HepG2 (cell line): ENCODE data around the gene MPIG6B. TPM values are rescaled to one million over a fixed set of nuclear protein-coding genes. Genes with fewer than 3 reads are reported as not detected.

Source experiments
- ATAC-seq: fragments of 200-7000 bp; cut with Tn5 transposase; 3 replicates; pipeline ENCODE4 v1.9.1; 2020; ENCODE audit warnings: mild to moderate bottlenecking, moderate library complexity
- BruUV-seq: library from RNA; stranded (reverse); fragments of 400-500 nt; replicated peaks from 2 replicates; lab custom pipeline; 2021; lab: Mats Ljungman, UMichigan
- CTCF ChIA-PET: fragments of 300-600 bp; formaldehyde crosslinking; extraction: SDS; loops from one replicate; lab custom pipeline; 2021; ENCODE audit warnings: low total read pairs, inconsistent platforms, low intra/inter-chr PET ratio; lab: Yijun Ruan, JAX
- POLR2A ChIA-PET: fragments of 350-600 bp; sonication (Branson Sonifier 250); formaldehyde crosslinking; loops from one replicate; lab custom pipeline; 2020; ENCODE audit warnings: antibody characterized with exemption, inconsistent platforms; lab: Yijun Ruan, JAX
- DNase-seq: peaks from one replicate; pipeline ENCODE4 v3.0.0-alpha.2; 2015; ENCODE audit warnings: low spot score
- FAIRE-seq: peaks from 3 replicates; lab custom pipeline; 2011; peaks lifted over from hg19 to GRCh38; lab: Jason Lieb, UNC
- H2AFZ ChIP-seq: one replicate; pipeline ENCODE4 v1.6.1; 2011; ENCODE audit warnings: low read length, inconsistent platforms
- H3K27ac ChIP-seq: fragments of 300-600 bp; 3 replicates; pipeline ENCODE4 v1.8.0; 2011; ENCODE audit warnings: mixed run types, mild to moderate bottlenecking, mixed read lengths, low read length, inconsistent platforms; ENCODE audit not compliant: insufficient read depth; ENCODE audit errors: extremely low read length
- H3K27me3 ChIP-seq, 2 experiments: fragments of 200-600 bp in 1 of 2; 2 replicates in 1 of 2; 3 replicates in 1 of 2; pipeline versions ENCODE4 v1.6.0 to v1.8.0; 2011; ENCODE audit warnings: low read length in 2 of 2, mild to moderate bottlenecking in 2 of 2, moderate library complexity in 2 of 2, inconsistent platforms in 1 of 2; ENCODE audit not compliant: insufficient read depth in 2 of 2, control insufficient read depth in 1 of 2
- H3K36me3 ChIP-seq, 2 experiments: fragments of 200-600 bp in 1 of 2; replicated peaks in 1 of 2; 2 replicates in 1 of 2; 3 replicates in 1 of 2; pipeline versions ENCODE4 v1.5.1 to v1.8.0; 2011; ENCODE audit warnings: low read length in 2 of 2, inconsistent platforms in 1 of 2; ENCODE audit not compliant: insufficient read depth in 2 of 2, control insufficient read depth in 1 of 2
- H3K4me1 ChIP-seq: 2 replicates; pipeline ENCODE4 v1.5.1; 2012; ENCODE audit warnings: low read length, inconsistent platforms; ENCODE audit not compliant: insufficient read depth
- H3K4me2 ChIP-seq: 2 replicates; pipeline ENCODE4 v1.6.0; 2011; ENCODE audit warnings: low read depth, low read length, inconsistent platforms
- H3K4me3 ChIP-seq, 3 experiments: fragments of 200-600 bp in 1 of 3; sonication (generic), shearing (Covaris generic) in 1 of 3; replicated peaks in 1 of 3; 2 replicates each; pipeline ENCODE4 v1.5.1; 2011 to 2016; ENCODE audit warnings: low read length in 3 of 3, inconsistent platforms in 2 of 3, low read depth in 2 of 3, mild to moderate bottlenecking in 2 of 3, control low read depth in 1 of 3, mixed read lengths in 1 of 3; ENCODE audit not compliant: insufficient read depth in 1 of 3
- H3K79me2 ChIP-seq: one replicate; pipeline ENCODE4 v1.6.1; 2011; ENCODE audit warnings: low read length, inconsistent platforms; ENCODE audit not compliant: insufficient read depth
- H3K9ac ChIP-seq: 2 replicates; pipeline ENCODE4 v1.6.0; 2011; ENCODE audit warnings: mild to moderate bottlenecking, low read depth, low read length, inconsistent platforms; ENCODE audit not compliant: insufficient read depth
- H3K9me3 ChIP-seq: 2 replicates; pipeline ENCODE4 v1.5.1; 2012; ENCODE audit warnings: mild to moderate bottlenecking, low read length
- H4K20me1 ChIP-seq: 2 replicates; pipeline ENCODE4 v1.6.0; 2011; ENCODE audit warnings: inconsistent platforms, mild to moderate bottlenecking, low read length, moderate library complexity; ENCODE audit not compliant: insufficient read depth
- BORCS8-MEF2B ChIP-seq: sonication (generic); formaldehyde crosslinking; IDR thresholded peaks from 2 replicates; pipeline ENCODE4 v1.8.0; 2022; ENCODE audit warnings: mild to moderate bottlenecking, missing genetic modification reagents
- FLYWCH1 ChIP-seq: sonication (generic); formaldehyde crosslinking; IDR thresholded peaks from 2 replicates; pipeline ENCODE4 v1.8.1; 2023; ENCODE audit warnings: mild to moderate bottlenecking, missing genetic modification reagents
- KDM2A ChIP-seq: sonication (generic); formaldehyde crosslinking; IDR thresholded peaks from 2 replicates; pipeline ENCODE4 v1.4.0; 2020; ENCODE audit warnings: low read depth, missing genetic modification reagents, borderline replicate concordance
- KMT2B ChIP-seq: IDR thresholded peaks from 2 replicates; pipeline ENCODE4 v1.6.1; 2016; ENCODE audit warnings: missing genetic modification reagents, missing compliant biosample characterization
- SKI ChIP-seq: fragments of 450-650 bp; IDR thresholded peaks from one replicate; pipeline ENCODE4 v1.6.1; 2018; ENCODE audit warnings: mild to moderate bottlenecking; ENCODE audit not compliant: partially characterized antibody
- SUZ12 ChIP-seq: fragments of 150-350 bp; IDR thresholded peaks from 2 replicates; pipeline ENCODE4 v1.6.1; 2014; ENCODE audit warnings: low read depth, low read length
- TEAD3 ChIP-seq: optimal IDR thresholded peaks from 2 replicates; pipeline ENCODE3; 2016; ENCODE audit warnings: borderline replicate concordance
- TOE1 ChIP-seq: sonication (generic); formaldehyde crosslinking; IDR thresholded peaks from 2 replicates; pipeline ENCODE4 v1.4.0; 2020; ENCODE audit warnings: mild to moderate bottlenecking, missing genetic modification reagents
- TP53 ChIP-seq: sonication (generic); formaldehyde crosslinking; conservative IDR thresholded peaks from 2 replicates; pipeline ENCODE4 v1.4.0; 2020; ENCODE audit warnings: missing genetic modification reagents
- U2AF2 ChIP-seq: fragments of 200-400 bp; formaldehyde crosslinking; IDR thresholded peaks from 2 replicates; pipeline ENCODE4 v1.6.1; 2017; ENCODE audit warnings: low read depth, mild to moderate bottlenecking, low read length
- ZNF205 ChIP-seq: IDR thresholded peaks from 2 replicates; pipeline ENCODE4 v1.6.1; 2018; ENCODE audit warnings: missing biosample characterization, missing genetic modification reagents
- ZNF766 ChIP-seq: sonication (generic); formaldehyde crosslinking; IDR thresholded peaks from 2 replicates; pipeline ENCODE4 v1.5.0; 2020; ENCODE audit warnings: missing genetic modification reagents, borderline replicate concordance
- WGBS: methylation state at CpG from one replicate; pipeline ENCODE4 v1.1.6; 2017; ENCODE audit warnings: low lambda C conversion rate; 5-methylcytosine and 5-hydroxymethylcytosine counted together
- in situ Hi-C: cut with HindIII; loops from 2 replicates; pipeline ENCODE4 v1.10.0; 2017; ENCODE audit warnings: low pct_unique_long_range_greater_than_20kb; ENCODE audit not compliant: extremely low pct_ligation_motif_present
- intact Hi-C: fragments of 100-400 bp; cut with micrococcal nuclease; formaldehyde crosslinking; loops from one replicate; pipeline ENCODE4 v1.10.0; 2022; ENCODE audit not compliant: unreplicated experiment
- polyA plus RNA-seq, 8 experiments: library from polyadenylated mRNA; depleted of rRNA in 3 of 8; stranded (reverse) in 7 of 8; unstranded in 1 of 8; fragments of >200 nt; fragmentation: Illumina TruSeq in 4 of 8; extraction: Trizol in 4 of 8; gene quantifications; 2 replicates each; pipeline versions ENCODE4 v1.2.1 to v1.2.3, GENCODE V29; 2011 to 2016; ENCODE audit warnings: low read depth in 4 of 8, missing spikeins in 1 of 8, mixed read lengths in 1 of 8; ENCODE audit not compliant: insufficient read depth in 1 of 8
- total RNA-seq, 5 experiments: library from RNA; depleted of rRNA; stranded (reverse); fragments of >200 nt; fragmentation: Illumina TruSeq; extraction: Trizol; gene quantifications; 2 replicates each; pipeline ENCODE4 v1.2.3, GENCODE V29; 2016; ENCODE audit warnings: low read depth in 1 of 5
- TF ChIP-seq, protein P1 (sequence below): sonication (generic); formaldehyde crosslinking; IDR thresholded peaks from 2 replicates; pipeline ENCODE4 v1.5.0; 2020; ENCODE audit warnings: missing genetic modification reagents
- TF ChIP-seq, protein P2 (sequence below): sonication (generic); formaldehyde crosslinking; conservative IDR thresholded peaks from 2 replicates; pipeline ENCODE4 v1.4.0; 2020; ENCODE audit warnings: missing genetic modification reagents
- TF ChIP-seq, protein P3 (sequence below): sonication (generic); formaldehyde crosslinking; IDR thresholded peaks from 2 replicates; pipeline ENCODE4 v1.4.0; 2020; ENCODE audit warnings: missing genetic modification reagents, borderline replicate concordance

MPIG6B gene
- total and polyA plus RNA-seq, 2 of the 13 experiments (the other 11 are each of a cell fraction or from before 2014, with no cell fraction given): not detected

DNA sequence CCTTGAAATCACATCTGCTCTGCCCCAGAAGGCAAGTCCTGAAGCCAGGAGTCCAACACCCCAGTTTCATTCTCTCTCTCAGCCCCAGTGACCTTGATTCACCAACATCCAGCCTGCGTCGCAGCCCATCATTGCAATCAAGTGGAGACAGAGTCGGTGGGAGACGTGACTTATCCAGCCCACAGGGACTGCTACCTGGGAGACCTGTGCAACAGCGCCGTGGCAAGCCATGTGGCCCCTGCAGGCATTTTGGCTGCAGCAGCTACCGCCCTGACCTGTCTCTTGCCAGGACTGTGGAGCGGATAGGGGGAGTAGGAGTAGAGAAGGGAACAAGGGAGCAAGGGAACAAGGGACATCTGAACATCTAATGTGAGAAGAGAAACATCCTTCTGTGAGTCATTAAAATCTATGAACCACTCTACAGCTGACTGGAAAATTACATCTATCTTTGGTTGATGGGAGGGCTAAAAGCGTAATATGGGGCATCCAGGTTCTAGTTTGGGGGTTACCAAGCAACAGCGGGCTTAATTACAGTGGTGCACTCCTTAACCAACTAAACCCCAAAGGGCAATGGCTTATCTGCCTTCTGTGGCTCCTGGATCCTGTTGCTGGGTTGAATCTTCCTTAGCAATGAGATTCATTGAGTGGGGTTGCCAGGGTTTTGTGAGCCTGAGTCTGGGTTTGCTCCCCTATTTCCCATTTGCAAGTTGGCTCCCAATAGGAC, 5.5 kb upstream of the MPIG6B start (continued):
- no peak for TF ChIP-seq U2AF2
- no peak for TF ChIP-seq TP53
- peak; percentile 68; the same call in 1 of the 2 replicates for TF ChIP-seq KDM2A (CRISPR knock-in tag)
- 0 out of 2 replicates have a peak, but pooled peaks have one; percentile 23 for TF ChIP-seq KMT2B (CRISPR knock-in tag)
- peak; percentile 86 for TF ChIP-seq TEAD3 (CRISPR knock-in tag)
- TF ChIP-seq, protein P1, sequence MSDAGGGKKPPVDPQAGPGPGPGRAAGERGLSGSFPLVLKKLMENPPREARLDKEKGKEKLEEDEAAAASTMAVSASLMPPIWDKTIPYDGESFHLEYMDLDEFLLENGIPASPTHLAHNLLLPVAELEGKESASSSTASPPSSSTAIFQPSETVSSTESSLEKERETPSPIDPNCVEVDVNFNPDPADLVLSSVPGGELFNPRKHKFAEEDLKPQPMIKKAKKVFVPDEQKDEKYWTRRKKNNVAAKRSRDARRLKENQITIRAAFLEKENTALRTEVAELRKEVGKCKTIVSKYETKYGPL: no peak
- TF ChIP-seq BORCS8-MEF2B (CRISPR knock-in tag): 0 out of 2 replicates have a peak, but pooled peaks have one; percentile 25

DNA sequence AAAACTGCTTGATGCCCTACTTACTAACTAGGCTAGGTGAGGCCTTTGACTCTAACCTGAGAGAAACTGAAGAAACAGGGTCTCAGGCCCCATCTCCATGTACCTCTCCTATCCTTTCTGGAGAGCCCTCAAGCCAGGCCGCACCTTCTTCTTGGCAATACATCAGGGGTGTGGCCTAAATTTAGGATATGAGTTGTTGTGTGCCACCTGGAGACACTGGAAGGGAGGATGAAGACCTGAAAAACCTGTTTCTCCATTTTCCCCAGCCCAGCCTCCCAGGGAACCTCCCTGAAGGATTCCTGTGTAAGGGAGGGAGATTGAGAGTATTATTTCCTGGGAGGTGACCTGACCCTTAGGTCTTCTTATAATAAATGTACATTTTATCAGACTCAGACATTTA, 4.9 kb upstream of the MPIG6B start:
- Histone ChIP-seq H3K27me3 (peaks cover 5 to 47% of the 10 kb centered on the region in 2 experiments; a peak in 4 of 5 replicates), H3K4me1 (peaks cover 22% of the 10 kb centered on the region), H3K36me3 (no peaks in the 10 kb centered on the region), H3K9ac (no peak overlapping the region), H2AFZ (no peak overlapping the region), H3K9me3 (no peaks in the 10 kb centered on the region), H3K4me3 (no peak overlapping the region), H4K20me1 (no peaks in the 10 kb centered on the region), H3K27ac (no peak overlapping the region), H3K79me2 (no peaks in the 10 kb centered on the region), H3K4me2 (no peak overlapping the region)
- FAIRE-seq (no peak), ATAC-seq (no peak), DNase-seq (no peak)
- no TSS peak for BruUV-seq
- 40% methylated on average over 1 of the region's 1 CpG for WGBS
- CTCF ChIA-PET: interaction anchor here (0.9 kb wide), 1 partner anchor 52 kb away, joined by 3 read pairs; no protein-coding TSS in a partner anchor
- POLR2A ChIA-PET: interaction anchor here (0.8 to 1.6 kb wide), 3 partner anchors 15 to 109 kb away, joined by 3 to 7 read pairs (median 4); partner anchors contain the start of genes ABHD16A and HSPA1B
- in situ Hi-C loops (no loop called here), intact Hi-C loops (loop anchor here (5.0 kb wide), 1 partner anchor 36 kb away; the partner anchor contains the start of gene LY6G5C)
- TF ChIP-seq FLYWCH1 (no peak), ZNF205 (CRISPR knock-in tag) (no peak), SUZ12 (no peak), ZNF766 (CRISPR knock-in tag) (no peak), SKI (no peak), TOE1 (CRISPR knock-in tag) (no peak)
- TF ChIP-seq, protein P2, sequence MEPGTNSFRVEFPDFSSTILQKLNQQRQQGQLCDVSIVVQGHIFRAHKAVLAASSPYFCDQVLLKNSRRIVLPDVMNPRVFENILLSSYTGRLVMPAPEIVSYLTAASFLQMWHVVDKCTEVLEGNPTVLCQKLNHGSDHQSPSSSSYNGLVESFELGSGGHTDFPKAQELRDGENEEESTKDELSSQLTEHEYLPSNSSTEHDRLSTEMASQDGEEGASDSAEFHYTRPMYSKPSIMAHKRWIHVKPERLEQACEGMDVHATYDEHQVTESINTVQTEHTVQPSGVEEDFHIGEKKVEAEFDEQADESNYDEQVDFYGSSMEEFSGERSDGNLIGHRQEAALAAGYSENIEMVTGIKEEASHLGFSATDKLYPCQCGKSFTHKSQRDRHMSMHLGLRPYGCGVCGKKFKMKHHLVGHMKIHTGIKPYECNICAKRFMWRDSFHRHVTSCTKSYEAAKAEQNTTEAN (CRISPR knock-in tag): no peak
- TF ChIP-seq, protein P3, sequence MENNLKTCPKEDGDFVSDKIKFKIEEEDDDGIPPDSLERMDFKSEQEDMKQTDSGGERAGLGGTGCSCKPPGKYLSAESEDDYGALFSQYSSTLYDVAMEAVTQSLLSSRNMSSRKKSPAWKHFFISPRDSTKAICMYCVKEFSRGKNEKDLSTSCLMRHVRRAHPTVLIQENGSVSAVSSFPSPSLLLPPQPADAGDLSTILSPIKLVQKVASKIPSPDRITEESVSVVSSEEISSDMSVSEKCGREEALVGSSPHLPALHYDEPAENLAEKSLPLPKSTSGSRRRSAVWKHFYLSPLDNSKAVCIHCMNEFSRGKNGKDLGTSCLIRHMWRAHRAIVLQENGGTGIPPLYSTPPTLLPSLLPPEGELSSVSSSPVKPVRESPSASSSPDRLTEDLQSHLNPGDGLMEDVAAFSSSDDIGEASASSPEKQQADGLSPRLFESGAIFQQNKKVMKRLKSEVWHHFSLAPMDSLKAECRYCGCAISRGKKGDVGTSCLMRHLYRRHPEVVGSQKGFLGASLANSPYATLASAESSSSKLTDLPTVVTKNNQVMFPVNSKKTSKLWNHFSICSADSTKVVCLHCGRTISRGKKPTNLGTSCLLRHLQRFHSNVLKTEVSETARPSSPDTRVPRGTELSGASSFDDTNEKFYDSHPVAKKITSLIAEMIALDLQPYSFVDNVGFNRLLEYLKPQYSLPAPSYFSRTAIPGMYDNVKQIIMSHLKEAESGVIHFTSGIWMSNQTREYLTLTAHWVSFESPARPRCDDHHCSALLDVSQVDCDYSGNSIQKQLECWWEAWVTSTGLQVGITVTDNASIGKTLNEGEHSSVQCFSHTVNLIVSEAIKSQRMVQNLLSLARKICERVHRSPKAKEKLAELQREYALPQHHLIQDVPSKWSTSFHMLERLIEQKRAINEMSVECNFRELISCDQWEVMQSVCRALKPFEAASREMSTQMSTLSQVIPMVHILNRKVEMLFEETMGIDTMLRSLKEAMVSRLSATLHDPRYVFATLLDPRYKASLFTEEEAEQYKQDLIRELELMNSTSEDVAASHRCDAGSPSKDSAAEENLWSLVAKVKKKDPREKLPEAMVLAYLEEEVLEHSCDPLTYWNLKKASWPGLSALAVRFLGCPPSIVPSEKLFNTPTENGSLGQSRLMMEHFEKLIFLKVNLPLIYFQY: no peak
